HG03045 (cell line): ENCODE results near the gene ADGRF3.
"Not testable (repeated sequence)": the region's sequence is repeated elsewhere in the genome, so short reads cannot be mapped to it uniquely, and the experiment has no call there.

Experiments
- ATAC-seq: cut with Tn5 transposase; IDR thresholded peaks from one replicate; pipeline ENCODE4 v1.9.1; 2021; ENCODE audit warnings: mild to moderate bottlenecking, moderate library complexity; ENCODE audit not compliant: unreplicated experiment

Gene ADGRF3

GRCh38 chr2:26346454-26347053, at the start of gene ADGRF3:
ADGRF3 (minus strand) TSS chr2:26346789; CDS start chr2:26346234, 555 bp downstream.
- peak; percentile 10 for ATAC-seq

GRCh38 chr2:26395394-26395793, 48.8 kb upstream of the ADGRF3 start:
- ATAC-seq, result no peak

GRCh38 chr2:26394694-26395093, 48.1 kb upstream of the ADGRF3 start:
- no peak for ATAC-seq

- ATAC-seq, result no peak
These were observed 40.6 kb upstream of the ADGRF3 start for GRCh38 chr2:26387189-26387588.

GRCh38 chr2:26384597-26384996, 38.0 kb upstream of the ADGRF3 start:
- ATAC-seq, result no peak

GRCh38 chr2:26384183-26384582, 37.6 kb upstream of the ADGRF3 start:
- ATAC-seq, result no peak

GRCh38 chr2:26382564-26382963, 36.0 kb upstream of the ADGRF3 start:
- ATAC-seq, result no peak

GRCh38 chr2:26380281-26380680, 33.7 kb upstream of the ADGRF3 start:
- no peak for ATAC-seq

GRCh38 chr2:26376799-26377198, 30.2 kb upstream of the ADGRF3 start:
- no peak for ATAC-seq

- ATAC-seq, result not testable (repeated sequence)
These were observed 24.3 kb upstream of the ADGRF3 start for GRCh38 chr2:26370909-26371308.

- not testable (repeated sequence) for ATAC-seq
These were observed 23.1 kb upstream of the ADGRF3 start for GRCh38 chr2:26369664-26370063.

- no peak for ATAC-seq
These were observed 20.4 kb upstream of the ADGRF3 start for GRCh38 chr2:26366957-26367356.

GRCh38 chr2:26364669-26365068, 18.1 kb upstream of the ADGRF3 start:
- ATAC-seq, result no peak

- no peak for ATAC-seq
These were observed 17.4 kb upstream of the ADGRF3 start for GRCh38 chr2:26363958-26364357.

- ATAC-seq, result no peak
These were observed 16.7 kb upstream of the ADGRF3 start for GRCh38 chr2:26363323-26363722.

- no peak for ATAC-seq
These were observed 13.4 kb upstream of the ADGRF3 start for GRCh38 chr2:26359886-26360473.

- no peak for ATAC-seq
These were observed 10.2 kb upstream of the ADGRF3 start for GRCh38 chr2:26356771-26357170.

- ATAC-seq, result no peak
These were observed 9.5 kb upstream of the ADGRF3 start for GRCh38 chr2:26356111-26356510.

- no peak for ATAC-seq
These were observed 8.7 kb upstream of the ADGRF3 start for GRCh38 chr2:26355038-26355995.

GRCh38 chr2:26354469-26354868, 7.9 kb upstream of the ADGRF3 start:
- not testable (repeated sequence) for ATAC-seq

GRCh38 chr2:26352892-26353291, 6.3 kb upstream of the ADGRF3 start:
- ATAC-seq, result no peak
